Stimulated activated naive CD8-positive, alpha-beta T cell treated with anti-CD3 and anti-CD28 coated beads, Interleukin-15, amount 100 ng/mL, for 72 hours (primary cell): ENCODE measurements around the gene RDH16.
A peak's percentile ranks its signal among the peaks of the same experiment; 100 is the strongest.
"Not testable (repeated sequence)": the region's sequence is repeated elsewhere in the genome, so short reads cannot be mapped to it uniquely, and the experiment has no call there.

Experiments used
- ATAC-seq: fragments of 150-1000 bp; cut with Tn5 transposase; 2 replicates; pipeline ENCODE4 v1.10.0; 2021; ENCODE audit warnings: mild to moderate bottlenecking, moderate library complexity
- DNase-seq, 2 donors: peaks; one replicate each; pipeline ENCODE4 v3.0.0; 2021 to 2022
- H3K27ac Mint-ChIP-seq, 2 donors: one replicate each; pipeline ENCODE4 v1.8.0; 2022; ENCODE audit warnings: mild to moderate bottlenecking in 2 of 2, mixed read lengths in 2 of 2, moderate library complexity in 2 of 2
- H3K27me3 Mint-ChIP-seq: one replicate; pipeline ENCODE4 v1.8.0; 2022; ENCODE audit warnings: mixed read lengths
- H3K4me1 Mint-ChIP-seq: one replicate; pipeline ENCODE4 v1.8.0; 2022; ENCODE audit warnings: mild to moderate bottlenecking, mixed read lengths
- H3K4me3 Mint-ChIP-seq, 2 donors: one replicate each; pipeline ENCODE4 v1.8.0; 2022; ENCODE audit warnings: mild to moderate bottlenecking in 2 of 2, mixed read lengths in 2 of 2, moderate library complexity in 1 of 2
- H3K9me3 Mint-ChIP-seq, 2 donors: one replicate each; pipeline ENCODE4 v1.8.0; 2022; ENCODE audit warnings: mixed read lengths in 2 of 2

The RDH16 gene

GRCh38 chr12:56993346-56993745 lies 35.9 kb upstream of the RDH16 start:
- H3K9me3 Mint-ChIP-seq, result no peaks in the 10 kb centered on the region
- H3K4me1 Mint-ChIP-seq, result peaks cover 28% of the 10 kb centered on the region
- H3K27ac Mint-ChIP-seq, result no peak overlapping the region
- no peak overlapping the region for H3K4me3 Mint-ChIP-seq
- ATAC-seq (no peak), DNase-seq (no peak)
- no peaks in the 10 kb centered on the region for H3K27me3 Mint-ChIP-seq

DNA sequence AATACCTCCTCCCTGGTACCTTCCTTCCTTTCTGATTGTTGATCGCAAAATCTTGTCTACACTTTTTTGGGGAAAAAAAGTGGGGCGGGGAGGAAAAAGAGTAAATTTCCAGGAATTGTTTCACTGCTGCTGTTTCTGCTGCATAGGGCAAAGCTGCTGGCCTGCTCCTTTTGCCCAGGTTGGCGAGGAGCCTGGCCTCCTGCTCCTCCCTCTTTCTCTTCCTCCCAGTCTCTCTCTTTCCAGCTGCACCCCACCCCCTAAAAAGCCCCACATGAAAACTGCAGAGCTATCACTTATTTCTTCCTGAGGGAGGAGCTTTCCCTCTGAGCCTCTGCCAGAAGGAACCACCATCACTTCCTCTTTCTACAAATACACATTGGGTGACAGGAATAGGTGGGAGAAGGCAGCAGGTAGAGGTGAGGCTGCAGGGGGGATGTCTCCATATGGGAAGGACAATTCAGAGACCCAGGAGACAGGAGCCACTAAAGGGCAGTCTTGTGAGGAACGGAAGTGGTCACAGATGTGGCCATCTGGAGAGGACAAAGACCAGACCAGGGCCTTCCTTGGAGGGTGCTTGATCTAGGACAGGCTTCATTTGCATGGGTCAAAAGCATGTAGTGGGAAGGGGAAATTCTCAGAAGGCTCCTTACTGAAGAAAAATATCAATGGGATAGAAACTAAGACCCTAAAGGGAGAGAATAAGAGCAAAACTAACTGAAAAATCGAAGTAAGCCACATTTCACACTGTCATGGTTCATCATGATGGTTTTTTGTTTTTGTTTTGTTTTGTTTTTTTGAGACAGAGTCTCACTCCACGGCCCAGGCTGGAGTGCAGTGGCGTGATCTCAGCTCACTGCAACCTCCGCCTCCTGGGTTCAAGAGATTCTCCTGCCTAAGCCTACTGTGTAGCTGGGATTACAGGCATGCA lies 34.2 kb upstream of the RDH16 start:
- H3K4me1 Mint-ChIP-seq, result peaks cover 24% of the 10 kb centered on the region

DNA sequence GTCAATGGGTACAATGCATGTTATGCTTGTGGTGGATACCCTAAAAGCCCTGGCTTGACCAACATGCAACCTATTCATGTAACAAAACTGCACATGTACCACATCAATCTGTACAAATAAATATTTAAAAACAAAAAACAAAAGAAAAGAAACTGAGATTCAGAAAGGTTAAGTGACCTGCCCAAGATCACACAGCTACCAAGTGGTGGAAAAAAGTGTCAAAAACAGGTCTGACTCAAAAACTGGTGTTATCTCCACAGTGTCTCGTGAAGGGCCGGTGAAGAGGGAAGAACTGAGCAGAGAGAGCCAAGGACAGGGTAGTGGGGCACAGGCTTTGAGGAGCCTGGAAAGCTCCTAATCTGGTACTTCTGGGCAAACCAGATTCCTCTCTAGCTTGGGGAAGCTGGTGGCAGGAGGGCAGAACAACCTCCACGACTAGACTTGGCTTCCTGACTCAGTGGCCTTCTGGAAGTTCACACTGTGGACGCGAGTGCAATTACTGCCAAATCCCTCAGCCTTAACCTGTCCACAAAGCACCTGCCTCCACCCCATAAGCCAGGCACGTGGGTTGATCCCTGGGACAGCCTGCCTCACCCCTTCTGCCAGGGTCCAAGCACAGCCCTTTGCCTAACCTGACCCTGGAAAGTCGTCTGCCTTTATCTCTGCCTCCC lies 33.4 kb upstream of the RDH16 start:
- no peaks in the 10 kb centered on the region for H3K9me3 Mint-ChIP-seq
- no peak for DNase-seq
- H3K4me1 Mint-ChIP-seq, result peaks cover 24% of the 10 kb centered on the region
- H3K4me3 Mint-ChIP-seq, result no peak overlapping the region
- no peak for ATAC-seq
- H3K27ac Mint-ChIP-seq, result no peak overlapping the region
- H3K27me3 Mint-ChIP-seq, result no peaks in the 10 kb centered on the region

More for the DNA sequence above, 34.2 kb upstream of the RDH16 start:
- Mint-ChIP-seq H3K9me3 (no peaks in the 10 kb centered on the region), H3K27me3 (no peaks in the 10 kb centered on the region), H3K4me3 (no peak overlapping the region), H3K27ac (peak overlapping the region in 1 of 2 donors; percentile 58)
- DNase-seq (no peak), ATAC-seq (no peak)

DNA sequence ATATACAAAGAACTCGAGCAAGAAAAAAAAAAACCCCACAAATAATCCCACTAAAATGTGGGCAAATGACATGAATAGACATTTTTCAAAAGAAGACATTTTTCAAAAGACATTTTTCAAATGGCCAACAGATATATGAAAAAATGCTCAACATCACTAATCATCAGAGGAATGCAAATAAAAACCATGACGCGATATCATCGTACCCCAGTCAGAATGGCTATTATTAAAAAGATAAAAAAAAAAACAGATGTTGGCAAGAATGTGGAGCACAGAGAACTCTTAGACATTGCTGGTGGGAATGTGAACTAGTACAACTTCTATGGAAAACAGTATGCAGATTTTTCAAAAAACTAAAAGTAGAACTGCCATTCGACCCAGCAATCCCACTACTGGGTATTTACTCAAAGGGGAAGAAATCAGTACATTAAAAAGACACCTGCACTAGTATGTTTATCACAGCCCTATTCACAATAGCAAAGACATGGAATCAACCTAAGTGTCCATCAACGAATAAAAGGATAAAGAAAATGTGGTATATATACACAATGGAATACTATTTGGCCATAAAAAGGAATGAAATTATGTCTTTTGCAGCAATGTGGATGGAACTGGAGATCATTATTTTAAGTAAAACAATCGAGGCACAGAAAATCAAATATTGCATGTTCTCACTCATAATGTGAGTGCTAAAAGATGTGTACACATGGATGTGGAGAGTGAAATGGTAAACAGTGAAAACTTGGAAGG lies 32.6 kb upstream of the RDH16 start:
- H3K27me3 Mint-ChIP-seq, result no peaks in the 10 kb centered on the region
- H3K27ac Mint-ChIP-seq, result no peak overlapping the region
- no peaks in the 10 kb centered on the region for H3K9me3 Mint-ChIP-seq
- DNase-seq (no peak), ATAC-seq (no peak)
- peaks cover 26% of the 10 kb centered on the region for H3K4me1 Mint-ChIP-seq
- no peak overlapping the region for H3K4me3 Mint-ChIP-seq

- ATAC-seq (no peak), DNase-seq (no peak)
- H3K27me3 Mint-ChIP-seq, result no peaks in the 10 kb centered on the region
- peaks cover 26% of the 10 kb centered on the region for H3K4me1 Mint-ChIP-seq
- H3K27ac Mint-ChIP-seq, result no peak overlapping the region
- H3K9me3 Mint-ChIP-seq, result no peaks in the 10 kb centered on the region
- no peak overlapping the region for H3K4me3 Mint-ChIP-seq
Observed at GRCh38 chr12:56988207-56988739, 30.9 kb upstream of the RDH16 start.

- no peak overlapping the region for H3K27ac Mint-ChIP-seq
- no peaks in the 10 kb centered on the region for H3K9me3 Mint-ChIP-seq
- H3K4me1 Mint-ChIP-seq, result peaks cover 26% of the 10 kb centered on the region
- ATAC-seq (peak; percentile 78), DNase-seq (peak; percentile 66)
- H3K27me3 Mint-ChIP-seq, result no peaks in the 10 kb centered on the region
- no peak overlapping the region for H3K4me3 Mint-ChIP-seq
Observed at GRCh38 chr12:56987551-56988053, 30.2 kb upstream of the RDH16 start.

GRCh38 chr12:56987011-56987410 lies 29.6 kb upstream of the RDH16 start:
- H3K27ac Mint-ChIP-seq, result no peak overlapping the region
- no peak overlapping the region for H3K4me3 Mint-ChIP-seq
- H3K9me3 Mint-ChIP-seq, result no peaks in the 10 kb centered on the region
- no peaks in the 10 kb centered on the region for H3K27me3 Mint-ChIP-seq
- no peak for DNase-seq
- no peak for ATAC-seq
- H3K4me1 Mint-ChIP-seq, result peaks cover 26% of the 10 kb centered on the region

GRCh38 chr12:56985714-56986113 lies 28.3 kb upstream of the RDH16 start:
- not testable (repeated sequence) for DNase-seq, H3K27ac Mint-ChIP-seq, H3K27me3 Mint-ChIP-seq

DNA sequence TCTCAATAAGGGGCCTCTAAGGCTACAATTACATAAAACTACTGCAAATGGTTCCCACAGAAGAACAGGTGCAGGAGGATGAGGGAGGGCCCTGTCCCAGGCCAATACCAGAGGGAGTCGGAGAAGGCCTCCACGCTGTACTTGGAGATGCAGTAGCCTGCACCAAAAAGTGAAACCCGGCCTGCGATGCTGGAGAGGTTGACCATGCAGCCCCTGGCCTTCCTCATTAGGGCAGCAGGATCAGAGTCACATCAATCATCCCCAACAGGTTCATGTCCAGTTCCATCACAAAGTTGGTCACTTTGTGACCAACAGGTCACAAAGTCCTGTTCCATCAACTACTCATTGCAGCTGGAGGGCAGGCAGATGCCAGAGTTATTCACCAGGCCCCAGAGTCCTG lies 26.0 kb upstream of the RDH16 start:
- Mint-ChIP-seq H3K27me3 (no peaks in the 10 kb centered on the region), H3K27ac (peak overlapping the region in 1 of 2 donors; percentile 15), H3K9me3 (no peaks in the 10 kb centered on the region), H3K4me1 (peaks cover 15% of the 10 kb centered on the region), H3K4me3 (no peak overlapping the region)
- ATAC-seq, result no peak
- DNase-seq, result no peak

More at GRCh38 chr12:56985714-56986113, 28.3 kb upstream of the RDH16 start:
- H3K9me3 Mint-ChIP-seq, H3K4me3 Mint-ChIP-seq: not testable (repeated sequence)
- peaks cover 15% of the 10 kb centered on the region for H3K4me1 Mint-ChIP-seq
- ATAC-seq, result peak; percentile 72

DNA sequence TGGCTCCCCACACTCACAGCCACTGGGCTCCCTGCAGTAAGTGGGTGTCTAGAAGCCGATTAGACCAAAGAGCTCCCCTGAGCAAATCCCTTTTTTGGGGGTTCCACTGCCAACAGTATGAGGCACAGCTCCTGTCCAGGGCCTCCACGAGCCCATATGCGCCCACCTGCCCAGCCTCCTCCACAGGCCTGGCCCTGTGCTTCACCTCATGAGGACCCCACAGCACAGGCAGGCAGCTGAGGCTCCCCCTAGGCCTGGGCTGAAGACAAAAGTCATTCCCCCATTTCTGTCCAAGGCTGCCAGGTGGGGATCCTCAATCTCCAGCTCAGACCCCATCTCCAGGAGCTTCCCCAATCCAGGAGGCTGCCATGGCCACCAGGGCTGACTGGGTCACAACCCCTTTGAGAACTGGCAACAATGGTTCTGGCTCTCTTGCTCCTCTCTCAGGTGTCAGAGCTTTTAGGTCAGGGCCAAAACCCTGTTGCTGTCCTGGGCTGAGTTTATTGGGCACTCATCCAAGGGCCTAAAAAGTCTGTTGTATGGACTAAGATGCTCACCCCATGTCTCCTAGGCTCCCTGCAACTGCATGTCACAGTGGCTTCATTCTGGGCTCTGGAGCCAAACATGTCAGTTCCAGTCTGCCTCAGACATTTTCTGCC lies 25.3 kb upstream of the RDH16 start:
- not testable (repeated sequence) for DNase-seq, H3K27me3 Mint-ChIP-seq, ATAC-seq, H3K4me3 Mint-ChIP-seq, H3K9me3 Mint-ChIP-seq
- H3K4me1 Mint-ChIP-seq, result peaks cover 15% of the 10 kb centered on the region
- peak overlapping the region in 1 of 2 donors; percentile 23 for H3K27ac Mint-ChIP-seq

- no peak overlapping the region for H3K27ac Mint-ChIP-seq
- H3K4me3 Mint-ChIP-seq, result no peak overlapping the region
- no peak for DNase-seq
- no peak for ATAC-seq
- no peaks in the 10 kb centered on the region for H3K9me3 Mint-ChIP-seq
- peaks cover 6% of the 10 kb centered on the region for H3K4me1 Mint-ChIP-seq
- no peaks in the 10 kb centered on the region for H3K27me3 Mint-ChIP-seq
Observed at GRCh38 chr12:56980941-56981530, 23.6 kb upstream of the RDH16 start.

DNA sequence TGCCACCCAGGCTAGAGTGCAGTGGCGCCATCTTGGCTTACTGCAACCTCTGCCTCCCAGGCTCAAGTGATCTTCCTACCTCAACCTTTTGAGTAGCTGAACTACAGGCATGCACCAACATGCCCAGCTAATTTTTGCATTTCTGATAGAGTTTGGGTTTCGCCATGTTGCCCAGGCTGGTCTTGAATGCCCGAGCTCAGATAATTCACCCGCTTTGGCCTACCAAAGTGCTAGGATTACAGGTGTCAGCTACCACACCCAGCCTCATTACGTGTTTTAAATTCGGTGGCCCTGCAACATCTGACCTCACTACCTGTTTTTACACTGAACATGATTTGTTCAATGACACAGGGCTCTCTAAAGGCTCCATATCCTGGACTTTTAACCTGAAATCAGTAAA lies 22.9 kb upstream of the RDH16 start:
- DNase-seq (no peak), ATAC-seq (no peak)
- no peak overlapping the region for H3K27ac Mint-ChIP-seq
- H3K27me3 Mint-ChIP-seq, result no peaks in the 10 kb centered on the region
- H3K4me3 Mint-ChIP-seq, result no peak overlapping the region
- no peaks in the 10 kb centered on the region for H3K4me1 Mint-ChIP-seq
- no peaks in the 10 kb centered on the region for H3K9me3 Mint-ChIP-seq

- Mint-ChIP-seq H3K9me3 (no peaks in the 10 kb centered on the region), H3K4me3 (no peak overlapping the region), H3K27ac (no peak overlapping the region), H3K27me3 (no peaks in the 10 kb centered on the region), H3K4me1 (no peaks in the 10 kb centered on the region)
- no peak for ATAC-seq
- no peak for DNase-seq
Observed at GRCh38 chr12:56979628-56980027, 22.2 kb upstream of the RDH16 start.

- Mint-ChIP-seq H3K4me3 (no peak overlapping the region), H3K27me3 (no peaks in the 10 kb centered on the region), H3K27ac (no peak overlapping the region), H3K9me3 (no peaks in the 10 kb centered on the region), H3K4me1 (no peaks in the 10 kb centered on the region)
- ATAC-seq (no peak), DNase-seq (no peak)
Observed at GRCh38 chr12:56978397-56979138, 21.2 kb upstream of the RDH16 start.
